Measurements from ENCODE around the gene NPEPL1.

DNA sequence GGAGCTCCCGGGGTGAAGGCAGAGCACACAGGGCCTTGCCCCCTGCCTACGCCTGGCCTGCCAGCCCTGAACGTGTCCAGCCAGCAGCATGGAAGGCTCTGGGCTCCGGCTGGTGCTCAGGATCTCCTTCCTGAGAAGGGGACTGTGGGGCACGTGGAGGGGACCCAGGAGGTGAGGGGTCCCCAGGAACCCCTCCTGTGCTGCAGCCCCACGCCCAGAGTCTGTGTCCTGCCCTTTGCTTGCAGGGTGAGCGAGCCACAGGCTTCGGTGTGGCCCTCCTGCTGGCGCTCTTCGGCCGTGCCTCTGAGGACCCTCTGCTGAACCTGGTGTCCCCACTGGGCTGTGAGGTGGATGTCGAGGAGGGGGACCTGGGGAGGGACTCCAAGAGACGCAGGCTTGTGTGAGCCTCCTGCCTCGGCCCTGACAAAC is 22.3 kb downstream of the NPEPL1 start:
- TF ChIP-seq, protein P1, sequence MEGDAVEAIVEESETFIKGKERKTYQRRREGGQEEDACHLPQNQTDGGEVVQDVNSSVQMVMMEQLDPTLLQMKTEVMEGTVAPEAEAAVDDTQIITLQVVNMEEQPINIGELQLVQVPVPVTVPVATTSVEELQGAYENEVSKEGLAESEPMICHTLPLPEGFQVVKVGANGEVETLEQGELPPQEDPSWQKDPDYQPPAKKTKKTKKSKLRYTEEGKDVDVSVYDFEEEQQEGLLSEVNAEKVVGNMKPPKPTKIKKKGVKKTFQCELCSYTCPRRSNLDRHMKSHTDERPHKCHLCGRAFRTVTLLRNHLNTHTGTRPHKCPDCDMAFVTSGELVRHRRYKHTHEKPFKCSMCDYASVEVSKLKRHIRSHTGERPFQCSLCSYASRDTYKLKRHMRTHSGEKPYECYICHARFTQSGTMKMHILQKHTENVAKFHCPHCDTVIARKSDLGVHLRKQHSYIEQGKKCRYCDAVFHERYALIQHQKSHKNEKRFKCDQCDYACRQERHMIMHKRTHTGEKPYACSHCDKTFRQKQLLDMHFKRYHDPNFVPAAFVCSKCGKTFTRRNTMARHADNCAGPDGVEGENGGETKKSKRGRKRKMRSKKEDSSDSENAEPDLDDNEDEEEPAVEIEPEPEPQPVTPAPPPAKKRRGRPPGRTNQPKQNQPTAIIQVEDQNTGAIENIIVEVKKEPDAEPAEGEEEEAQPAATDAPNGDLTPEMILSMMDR (IDR thresholded peaks at IDR 0.05) = no peak
- TF ChIP-seq POLR2AphosphoS5 (IDR thresholded peaks at IDR 0.05; ENCODE audit: insufficient read depth in 1 of 2, low read depth in 1 of 2) = no peak
